H1 (cell line): Measurements from ENCODE around the gene LMO2. TPM values are rescaled to one million over a fixed set of nuclear protein-coding genes. Genes with fewer than 3 reads are reported as not detected.
A peak's percentile ranks its signal among the peaks of the same experiment; 100 is the strongest.
"Not testable (repeated sequence)": the region's sequence is repeated elsewhere in the genome, so short reads cannot be mapped to it uniquely, and the experiment has no call there.

ENCODE experiments used
- CTCF ChIA-PET: fragments of 300-600 bp; sonication (Branson Sonifier 250); formaldehyde crosslinking; loops from one replicate; lab custom pipeline; 2021; ENCODE audit not compliant: partially characterized antibody; lab: Charles Lee
- POLR2A ChIA-PET: fragments of 300-600 bp; sonication (Branson Sonifier 250); formaldehyde crosslinking; loops from one replicate; lab custom pipeline; 2021; ENCODE audit warnings: inconsistent platforms; ENCODE audit not compliant: partially characterized antibody; lab: Charles Lee
- DNase-seq, 2 experiments: peaks; one replicate each; pipeline versions ENCODE4 v3.0.0 to v3.0.0-alpha.2; 2010 to 2022; ENCODE audit warnings: low spot score in 2 of 2, low read depth in 1 of 2, mixed read lengths in 1 of 2
- FAIRE-seq: peaks from 2 replicates; lab custom pipeline; 2011; peaks lifted over from hg19 to GRCh38; lab: Jason Lieb, UNC
- H2AFZ ChIP-seq: 2 replicates; pipeline ENCODE4 v1.8.1; 2012; ENCODE audit warnings: low read length, inconsistent platforms
- H2AK5ac ChIP-seq: 2 replicates; pipeline ENCODE4 v1.6.1; 2013; ENCODE audit warnings: low read depth, low read length
- H2BK120ac ChIP-seq: replicated peaks from 2 replicates; pipeline ENCODE3; 2013; ENCODE audit warnings: low read depth, low read length, inconsistent platforms
- H2BK12ac ChIP-seq: 2 replicates; pipeline ENCODE4 v1.6.1; 2013; ENCODE audit warnings: low read depth, low read length
- H2BK15ac ChIP-seq: 2 replicates; pipeline ENCODE4 v1.6.1; 2013; ENCODE audit warnings: low read length
- H2BK20ac ChIP-seq: 2 replicates; pipeline ENCODE4 v1.6.1; 2013; ENCODE audit warnings: low read length
- H2BK5ac ChIP-seq: 2 replicates; pipeline ENCODE4 v1.6.1; 2013; ENCODE audit warnings: low read depth, low read length
- H3K14ac ChIP-seq: 2 replicates; pipeline ENCODE4 v1.6.1; 2013; ENCODE audit warnings: inconsistent platforms; ENCODE audit not compliant: insufficient read length
- H3K18ac ChIP-seq: 2 replicates; pipeline ENCODE4 v1.6.1; 2013; ENCODE audit warnings: low read length; ENCODE audit errors: extremely low read depth
- H3K23ac ChIP-seq: 2 replicates; pipeline ENCODE4 v1.6.1; 2013; ENCODE audit warnings: inconsistent platforms; ENCODE audit not compliant: insufficient read length
- H3K23me2 ChIP-seq: 2 replicates; pipeline ENCODE4 v1.6.1; 2013; ENCODE audit warnings: low read depth, low read length
- H3K27ac ChIP-seq: 2 replicates; pipeline ENCODE4 v1.6.1; 2011; ENCODE audit warnings: low read depth, low read length, inconsistent platforms
- H3K27me3 ChIP-seq, 4 experiments: replicated peaks in 1 of 4; 1 replicate in 1 of 4; 2 replicates in 3 of 4; pipeline versions ENCODE4 v1.6.1 to v1.8.1; 2011 to 2013; ENCODE audit warnings: low read length in 3 of 4, mild to moderate bottlenecking in 3 of 4, inconsistent platforms in 2 of 4, mixed read lengths in 2 of 4, moderate library complexity in 1 of 4; ENCODE audit not compliant: control insufficient read depth in 3 of 4, insufficient read depth in 3 of 4; ENCODE audit errors: extremely low read depth in 1 of 4
- H3K36me3 ChIP-seq, 4 experiments: 2 replicates each; pipeline versions ENCODE4 v1.6.1 to v1.8.1; 2011 to 2013; ENCODE audit warnings: mild to moderate bottlenecking in 4 of 4, low read length in 3 of 4, moderate library complexity in 2 of 4, control low read depth in 1 of 4, inconsistent platforms in 1 of 4; ENCODE audit not compliant: insufficient read depth in 4 of 4, control insufficient read depth in 2 of 4
- H3K4ac ChIP-seq: replicated peaks from 2 replicates; pipeline ENCODE3; 2013; ENCODE audit warnings: low read length, low read depth, mixed read lengths, inconsistent platforms; ENCODE audit not compliant: insufficient read length
- H3K4me1 ChIP-seq, 4 experiments: replicated peaks in 1 of 4; 1 replicate in 1 of 4; 2 replicates in 3 of 4; pipeline versions ENCODE4 v1.6.1 to v1.8.1; 2011 to 2013; ENCODE audit warnings: low read length in 3 of 4, inconsistent platforms in 2 of 4, mixed read lengths in 1 of 4; ENCODE audit not compliant: insufficient read depth in 4 of 4, control insufficient read depth in 3 of 4
- H3K4me2 ChIP-seq, 2 experiments: 2 replicates each; pipeline versions ENCODE4 v1.6.1 to v1.8.1; 2011 to 2013; ENCODE audit warnings: low read depth in 2 of 2, low read length in 2 of 2, control low read depth in 1 of 2, inconsistent platforms in 1 of 2, mild to moderate bottlenecking in 1 of 2; ENCODE audit not compliant: insufficient read depth in 1 of 2
- H3K4me3 ChIP-seq, 4 experiments: fragments of 200-600, 300-600 bp in 1 of 4; sonication (generic), shearing (Covaris generic), sonication (Bioruptor Twin) in 1 of 4; 2 replicates each; pipeline versions ENCODE4 v1.5.1 to v1.8.1; 2011 to 2016; ENCODE audit warnings: low read length in 4 of 4, low read depth in 3 of 4, control low read depth in 2 of 4, inconsistent platforms in 2 of 4, mild to moderate bottlenecking in 2 of 4, mixed read lengths in 1 of 4, moderate library complexity in 1 of 4; ENCODE audit not compliant: insufficient read depth in 2 of 4; ENCODE audit errors: extremely low read depth in 1 of 4
- H3K56ac ChIP-seq: replicated peaks from 2 replicates; pipeline ENCODE3; 2013; ENCODE audit warnings: low read depth, mild to moderate bottlenecking, mixed read lengths, low read length, inconsistent platforms; ENCODE audit not compliant: insufficient read length
- H3K79me1 ChIP-seq: 2 replicates; pipeline ENCODE4 v1.6.1; 2013; ENCODE audit warnings: low read depth, low read length, control low read depth
- H3K79me2 ChIP-seq, 2 experiments: 2 replicates each; pipeline versions ENCODE4 v1.6.1 to v1.8.1; 2012 to 2013; ENCODE audit warnings: low read length in 2 of 2, mild to moderate bottlenecking in 2 of 2, inconsistent platforms in 1 of 2; ENCODE audit not compliant: insufficient read depth in 2 of 2, control insufficient read depth in 1 of 2
- H3K9ac ChIP-seq, 4 experiments: replicated peaks in 1 of 4; 1 replicate in 1 of 4; 2 replicates in 3 of 4; pipeline versions ENCODE4 v1.6.1 to v1.8.1; 2011 to 2013; ENCODE audit warnings: low read depth in 3 of 4, low read length in 3 of 4, control low read depth in 2 of 4, mild to moderate bottlenecking in 2 of 4, moderate library complexity in 2 of 4, inconsistent platforms in 1 of 4; ENCODE audit errors: extremely low read depth in 1 of 4
- H3K9me3 ChIP-seq, 2 experiments: 2 replicates each; pipeline versions ENCODE4 v1.6.1 to v1.8.1; 2012 to 2013; ENCODE audit warnings: mild to moderate bottlenecking in 2 of 2, moderate library complexity in 2 of 2, control low read depth in 1 of 2, inconsistent platforms in 1 of 2, low read depth in 1 of 2, low read length in 1 of 2, mixed read lengths in 1 of 2; ENCODE audit not compliant: insufficient read depth in 2 of 2
- H4K20me1 ChIP-seq, 2 experiments: replicated peaks in 1 of 2; 2 replicates each; pipeline versions ENCODE3 to v1.8.1; 2011 to 2013; ENCODE audit warnings: inconsistent platforms in 2 of 2, low read length in 2 of 2, mild to moderate bottlenecking in 1 of 2; ENCODE audit not compliant: insufficient read depth in 2 of 2, control insufficient read depth in 1 of 2
- H4K5ac ChIP-seq: 2 replicates; pipeline ENCODE4 v1.6.1; 2013; ENCODE audit warnings: low read length, low read depth, mixed read lengths, inconsistent platforms; ENCODE audit not compliant: insufficient read length
- H4K8ac ChIP-seq: 2 replicates; pipeline ENCODE4 v1.8.0; 2013; ENCODE audit warnings: mild to moderate bottlenecking, moderate library complexity, low read length, inconsistent platforms; ENCODE audit not compliant: insufficient read depth; ENCODE audit errors: extremely low read depth
- H4K91ac ChIP-seq: replicated peaks from 2 replicates; pipeline ENCODE3; 2013; ENCODE audit warnings: low read length, mixed read lengths, inconsistent platforms; ENCODE audit not compliant: insufficient read length
- WGBS, 2 experiments: shearing (Covaris generic) in 1 of 2; methylation state at CpG; one replicate each; pipeline versions ENCODE4 v1.1.6 to v1.1.7; 2013 to 2015; ENCODE audit warnings: low lambda C conversion rate in 2 of 2, mixed read lengths in 2 of 2, inconsistent platforms in 1 of 2, low coverage in 1 of 2, missing lambda C conversion rate in 1 of 2; ENCODE audit not compliant: insufficient replicate concordance in 2 of 2, insufficient coverage in 1 of 2, insufficient read length in 1 of 2; ENCODE audit errors: extremely low coverage in 1 of 2, missing lambda C conversion rate in 1 of 2; 5-methylcytosine and 5-hydroxymethylcytosine counted together
- polyA plus RNA-seq, 7 experiments: library from polyadenylated mRNA; depleted of rRNA in 3 of 7; stranded (reverse) in 5 of 7; unstranded in 2 of 7; fragments of >200 nt in 5 of 7; fragments of 200-250 nt in 2 of 7; gene quantifications; 1 replicate in 5 of 7; 2 replicates in 1 of 7; 4 replicates in 1 of 7; pipeline versions ENCODE4 v1.2.1 to v1.2.3, GENCODE V29; 2011 to 2013; ENCODE audit warnings: missing spikeins in 2 of 7, mixed read lengths in 2 of 7
- total RNA-seq: library from RNA; stranded (reverse); fragmentation: NEBNext Ultra II Directional; extraction: Animal tissue kit (Norgen Biotek cat#: 25700); gene quantifications from 2 replicates; pipeline ENCODE4 v1.2.1, GENCODE V29; 2021
- TF ChIP-seq, protein P1 (sequence below): IDR thresholded peaks from 2 replicates; pipeline ENCODE4 v1.6.1; 2012; ENCODE audit warnings: inconsistent platforms

Gene LMO2
- total and polyA plus RNA-seq, 2 of the 8 experiments (the other 6 are each of a cell fraction or from before 2014, with no cell fraction given), result 1.6 to 2.7 TPM

DNA sequence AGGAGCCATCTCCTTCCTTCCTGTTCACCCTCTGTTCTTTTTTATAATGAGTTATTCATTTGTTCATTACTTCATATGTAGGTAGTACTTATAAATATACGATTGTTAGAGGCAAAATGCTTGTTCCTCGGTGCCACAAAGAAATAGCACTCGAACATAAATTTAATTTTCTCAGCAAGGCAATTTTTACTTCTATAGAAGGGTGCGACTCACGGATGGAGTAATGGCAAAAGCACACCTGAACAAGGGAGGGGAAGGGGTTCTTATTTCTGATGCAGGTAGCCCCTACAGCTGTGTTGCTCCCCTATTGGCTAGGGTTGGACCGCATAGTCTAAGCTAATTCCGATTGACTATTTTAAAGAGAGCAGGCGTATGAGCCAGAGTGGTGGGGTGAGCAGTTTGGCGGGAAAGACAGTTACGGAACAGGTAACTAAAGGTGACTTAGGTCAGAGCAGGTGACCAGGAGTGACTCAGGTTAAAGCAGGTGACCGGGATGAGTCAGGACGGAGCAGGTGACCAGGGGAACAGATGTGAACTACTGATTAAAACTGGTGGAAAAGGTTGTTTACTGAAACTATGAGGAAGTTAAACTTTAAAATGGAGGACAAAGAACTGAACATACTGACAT is 40.0 kb upstream of the LMO2 start:
- H4K5ac ChIP-seq, H3K27ac ChIP-seq, H3K18ac ChIP-seq, H4K91ac ChIP-seq, H3K36me3 ChIP-seq, H3K9me3 ChIP-seq, H2AK5ac ChIP-seq, H3K4ac ChIP-seq, FAIRE-seq, H3K4me2 ChIP-seq, H2BK15ac ChIP-seq, DNase-seq, H2BK120ac ChIP-seq, H3K79me2 ChIP-seq, H3K27me3 ChIP-seq, H3K56ac ChIP-seq, H3K4me3 ChIP-seq, H3K14ac ChIP-seq, H4K20me1 ChIP-seq, H3K9ac ChIP-seq, POLR2A ChIA-PET, H2BK20ac ChIP-seq, H3K79me1 ChIP-seq, H4K8ac ChIP-seq, H3K4me1 ChIP-seq, H2BK5ac ChIP-seq, H3K23ac ChIP-seq, H2BK12ac ChIP-seq, H2AFZ ChIP-seq, H3K23me2 ChIP-seq: not testable (repeated sequence)
- 92% methylated on average over 12 of the region's 12 CpGs; no CpG with 5 or more reads in 1 of the 2 experiments for WGBS, 2 experiments
- TF ChIP-seq, protein P1, sequence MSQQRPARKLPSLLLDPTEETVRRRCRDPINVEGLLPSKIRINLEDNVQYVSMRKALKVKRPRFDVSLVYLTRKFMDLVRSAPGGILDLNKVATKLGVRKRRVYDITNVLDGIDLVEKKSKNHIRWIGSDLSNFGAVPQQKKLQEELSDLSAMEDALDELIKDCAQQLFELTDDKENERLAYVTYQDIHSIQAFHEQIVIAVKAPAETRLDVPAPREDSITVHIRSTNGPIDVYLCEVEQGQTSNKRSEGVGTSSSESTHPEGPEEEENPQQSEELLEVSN, result peak; percentile 47; the same call in 1 of the 2 replicates
- CTCF ChIA-PET, result interaction anchor here (1.4 kb wide), 1 partner anchor 8 kb away, joined by 3 read pairs; no protein-coding TSS in a partner anchor
